Neuronal stem cell (in vitro differentiated cells): ENCODE data around the gene STEEP1.
A peak's percentile ranks its signal among the peaks of the same experiment; 100 is the strongest.
"Not testable (repeated sequence)": the region's sequence is repeated elsewhere in the genome, so short reads cannot be mapped to it uniquely, and the experiment has no call there.

Experiments used
- DNase-seq: peaks from one replicate; pipeline ENCODE4 v3.0.0-alpha.2; 2013; ENCODE audit warnings: low spot score
- H2AFZ ChIP-seq: one replicate; pipeline ENCODE4 v1.6.1; 2013; ENCODE audit warnings: mild to moderate bottlenecking, low read length, inconsistent platforms
- H2AK5ac ChIP-seq: 2 replicates; pipeline ENCODE4 v1.6.1; 2013; ENCODE audit warnings: low read depth, mild to moderate bottlenecking, inconsistent platforms, low read length, moderate library complexity, mixed read lengths
- H2BK120ac ChIP-seq: 2 replicates; pipeline ENCODE4 v1.6.1; 2013; ENCODE audit warnings: low read depth, mild to moderate bottlenecking, inconsistent platforms, low read length, moderate library complexity, mixed read lengths
- H2BK12ac ChIP-seq: one replicate; pipeline ENCODE4 v1.6.1; 2013; ENCODE audit warnings: low read length, inconsistent platforms
- H2BK15ac ChIP-seq: 2 replicates; pipeline ENCODE4 v1.6.1; 2013; ENCODE audit warnings: mild to moderate bottlenecking, low read length, inconsistent platforms, mixed read lengths
- H2BK5ac ChIP-seq: one replicate; pipeline ENCODE4 v1.6.1; 2013; ENCODE audit warnings: inconsistent platforms, mild to moderate bottlenecking, low read length, moderate library complexity
- H3K14ac ChIP-seq: one replicate; pipeline ENCODE4 v1.6.1; 2013; ENCODE audit warnings: low read length, inconsistent platforms
- H3K18ac ChIP-seq: 2 replicates; pipeline ENCODE4 v1.6.1; 2013; ENCODE audit warnings: low read length, inconsistent platforms
- H3K23ac ChIP-seq: 2 replicates; pipeline ENCODE4 v1.6.1; 2013; ENCODE audit warnings: low read depth, mild to moderate bottlenecking, mixed read lengths, low read length, inconsistent platforms; ENCODE audit not compliant: poor library complexity
- H3K27ac ChIP-seq: replicated peaks from 3 replicates; pipeline ENCODE4 v1.5.1; 2013; ENCODE audit warnings: low read length, inconsistent platforms
- H3K27me3 ChIP-seq, 3 experiments: 2 replicates each; pipeline ENCODE4 v1.6.1; 2013; ENCODE audit warnings: low read length in 3 of 3, mild to moderate bottlenecking in 2 of 3, inconsistent platforms in 1 of 3, low read depth in 1 of 3, mixed read lengths in 1 of 3, moderate library complexity in 1 of 3; ENCODE audit not compliant: control insufficient read depth in 3 of 3, insufficient read depth in 3 of 3
- H3K36me3 ChIP-seq, 2 donors: replicated peaks in 1 of 2; 2 replicates each; pipeline ENCODE4 v1.6.1; 2013; ENCODE audit warnings: low read length in 2 of 2; ENCODE audit not compliant: control insufficient read depth in 2 of 2, insufficient read depth in 2 of 2
- H3K4ac ChIP-seq: 2 replicates; pipeline ENCODE4 v1.6.1; 2013; ENCODE audit warnings: inconsistent platforms, mild to moderate bottlenecking, low read length, moderate library complexity
- H3K4me1 ChIP-seq, 2 donors: 1 replicate in 1 of 2; 2 replicates in 1 of 2; pipeline ENCODE4 v1.6.1; 2013; ENCODE audit warnings: low read length in 2 of 2, low read depth in 1 of 2; ENCODE audit not compliant: control insufficient read depth in 2 of 2, insufficient read depth in 1 of 2
- H3K4me2 ChIP-seq: one replicate; pipeline ENCODE4 v1.6.1; 2013; ENCODE audit warnings: mild to moderate bottlenecking, low read length, inconsistent platforms; ENCODE audit not compliant: insufficient read depth, poor library complexity, severe bottlenecking
- H3K4me3 ChIP-seq, 2 donors: 2 replicates each; pipeline ENCODE4 v1.5.1; 2013; ENCODE audit warnings: low read length in 2 of 2, mild to moderate bottlenecking in 2 of 2, inconsistent platforms in 1 of 2, moderate library complexity in 1 of 2
- H3K79me1 ChIP-seq: one replicate; pipeline ENCODE4 v1.6.1; 2013; ENCODE audit warnings: low read depth, mild to moderate bottlenecking, inconsistent platforms, low read length, moderate library complexity
- H3K9ac ChIP-seq: one replicate; pipeline ENCODE4 v1.6.1; 2013; ENCODE audit warnings: mild to moderate bottlenecking, low read depth, low read length, inconsistent platforms; ENCODE audit not compliant: poor library complexity
- H3K9me3 ChIP-seq, 2 donors: replicated peaks in 1 of 2; 2 replicates each; pipeline versions ENCODE3 to v1.6.1; 2013; ENCODE audit warnings: low read length in 2 of 2, mild to moderate bottlenecking in 2 of 2, inconsistent platforms in 1 of 2, low read depth in 1 of 2, mixed read lengths in 1 of 2, moderate library complexity in 1 of 2; ENCODE audit not compliant: control insufficient read depth in 2 of 2, insufficient read depth in 1 of 2
- H4K8ac ChIP-seq: one replicate; pipeline ENCODE4 v1.6.1; 2013; ENCODE audit warnings: low read depth, mild to moderate bottlenecking, inconsistent platforms, low read length, moderate library complexity
- H4K91ac ChIP-seq: one replicate; pipeline ENCODE4 v1.6.1; 2013; ENCODE audit warnings: low read length, low read depth, mild to moderate bottlenecking, inconsistent platforms; ENCODE audit not compliant: poor library complexity
- WGBS, 2 donors: extraction: QIAGEN DNeasy Blood & Tissue Kit; methylation state at CpG; one replicate each; pipeline ENCODE4 v1.1.7; 2013; ENCODE audit warnings: missing lambda C conversion rate in 2 of 2, mixed read lengths in 1 of 2; ENCODE audit not compliant: insufficient read length in 2 of 2, insufficient replicate concordance in 1 of 2; ENCODE audit errors: extremely low coverage in 2 of 2; 5-methylcytosine and 5-hydroxymethylcytosine counted together

STEEP1 gene

DNA sequence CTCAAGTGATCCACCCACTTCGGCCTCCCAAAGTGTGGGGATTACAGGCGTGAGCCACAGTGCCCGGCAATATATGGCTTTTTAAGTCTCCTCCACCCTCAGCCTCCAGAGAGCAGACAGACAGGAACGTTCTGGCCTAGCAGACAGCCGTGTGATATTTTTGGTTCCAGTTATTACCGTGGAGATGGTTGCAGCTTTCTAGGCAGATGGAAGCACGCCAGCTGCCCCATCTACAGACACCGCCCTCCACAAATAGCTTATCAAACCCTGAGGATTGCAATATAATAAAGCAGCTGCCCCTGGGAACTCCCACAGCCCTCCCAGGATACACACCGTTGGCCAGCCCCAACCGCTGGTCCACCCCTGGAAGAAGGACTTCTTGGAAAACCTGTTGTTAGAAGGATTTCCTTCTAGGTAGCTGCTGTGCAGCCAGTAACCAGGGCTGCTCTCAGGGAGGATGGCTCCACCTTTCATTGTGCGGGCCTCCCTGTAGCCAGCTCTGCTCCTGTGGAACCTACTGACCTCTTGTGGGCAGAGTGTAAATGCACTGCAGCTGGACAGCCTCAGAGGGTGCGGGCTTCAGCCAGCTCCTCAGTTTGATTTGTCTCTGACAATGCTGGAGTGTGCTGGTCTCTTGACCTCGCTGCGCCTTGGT lies 52.9 kb downstream of the STEEP1 start:
- no peak overlapping the region for H3K18ac ChIP-seq
- no peak overlapping the region for H2BK15ac ChIP-seq
- H2AK5ac ChIP-seq, result no peak overlapping the region
- no peak overlapping the region for H3K4me3 ChIP-seq
- no peak overlapping the region for H4K91ac ChIP-seq
- no peaks in the 10 kb centered on the region for H3K36me3 ChIP-seq
- no CpG with 5 or more reads among the region's 14 CpGs for WGBS, 2 donors
- no peaks in the 10 kb centered on the region for H3K9me3 ChIP-seq
- H2BK5ac ChIP-seq, result no peak overlapping the region
- peak; percentile 27 for DNase-seq
- H3K23ac ChIP-seq, result no peak overlapping the region
- H3K4me2 ChIP-seq, result no peak overlapping the region
- H3K79me1 ChIP-seq, result no peaks in the 10 kb centered on the region
- no peak overlapping the region for H3K4ac ChIP-seq
- no peaks in the 10 kb centered on the region for H3K27me3 ChIP-seq
- H3K4me1 ChIP-seq, result no peaks in the 10 kb centered on the region
- H3K9ac ChIP-seq, result no peak overlapping the region
- peak overlapping the region; percentile 81 for H2AFZ ChIP-seq
- H3K14ac ChIP-seq, result no peak overlapping the region
- H3K27ac ChIP-seq, result no peak overlapping the region
- no peak overlapping the region for H2BK12ac ChIP-seq
- H2BK120ac ChIP-seq, result no peak overlapping the region
- no peak overlapping the region for H4K8ac ChIP-seq

- no peak overlapping the region for H3K4me2 ChIP-seq
- no peak overlapping the region for H4K91ac ChIP-seq
- H3K23ac ChIP-seq, result no peak overlapping the region
- no peak overlapping the region for H2AK5ac ChIP-seq
- no peaks in the 10 kb centered on the region for H3K27me3 ChIP-seq
- H3K4me1 ChIP-seq, result no peaks in the 10 kb centered on the region
- H3K79me1 ChIP-seq, result no peaks in the 10 kb centered on the region
- no peak overlapping the region for H2BK15ac ChIP-seq
- no peak overlapping the region for H2BK5ac ChIP-seq
- no peak for DNase-seq
- H3K4ac ChIP-seq, result no peak overlapping the region
- no peak overlapping the region for H3K18ac ChIP-seq
- H3K9me3 ChIP-seq, result no peaks in the 10 kb centered on the region
- H3K9ac ChIP-seq, result no peak overlapping the region
- H3K27ac ChIP-seq, result no peak overlapping the region
- no peaks in the 10 kb centered on the region for H3K36me3 ChIP-seq
- no peak overlapping the region for H2BK12ac ChIP-seq
- H4K8ac ChIP-seq, result no peak overlapping the region
- no CpG with 5 or more reads among the region's 6 CpGs for WGBS, 2 donors
- no peak overlapping the region for H3K4me3 ChIP-seq
- H2BK120ac ChIP-seq, result no peak overlapping the region
- no peak overlapping the region for H3K14ac ChIP-seq
- no peak overlapping the region for H2AFZ ChIP-seq
These were observed 58.0 kb downstream of the STEEP1 start for GRCh38 chrX:119507206-119507605.

GRCh38 chrX:119505945-119506344 lies 59.3 kb downstream of the STEEP1 start:
- Histone ChIP-seq H4K8ac (no peak overlapping the region), H3K4me1 (no peaks in the 10 kb centered on the region), H3K4me2 (no peak overlapping the region), H2BK15ac (no peak overlapping the region), H3K23ac (no peak overlapping the region), H2BK120ac (no peak overlapping the region), H3K4me3 (no peak overlapping the region), H3K4ac (no peak overlapping the region), H3K27ac (no peak overlapping the region), H3K36me3 (no peaks in the 10 kb centered on the region), H3K9ac (no peak overlapping the region), H3K14ac (no peak overlapping the region), H3K18ac (no peak overlapping the region), H2BK5ac (no peak overlapping the region), H4K91ac (no peak overlapping the region), H3K79me1 (no peaks in the 10 kb centered on the region), H3K9me3 (no peaks in the 10 kb centered on the region), H2AFZ (no peak overlapping the region), H2AK5ac (no peak overlapping the region), H3K27me3 (no peaks in the 10 kb centered on the region), H2BK12ac (no peak overlapping the region)
- no CpG with 5 or more reads among the region's 4 CpGs for WGBS, 2 donors
- no peak for DNase-seq

- not testable (repeated sequence) for H3K27me3 ChIP-seq, H3K36me3 ChIP-seq
- no CpG with 5 or more reads among the region's 10 CpGs for WGBS, 2 donors
These were observed 60.1 kb downstream of the STEEP1 start for GRCh38 chrX:119505145-119505544.

More at GRCh38 chrX:119505145-119505544, 60.1 kb downstream of the STEEP1 start:
- not testable (repeated sequence) for H2BK12ac ChIP-seq, H4K8ac ChIP-seq, H3K4me2 ChIP-seq, H3K23ac ChIP-seq, H2BK15ac ChIP-seq, H3K18ac ChIP-seq, H3K79me1 ChIP-seq, H3K4ac ChIP-seq, H3K14ac ChIP-seq, H3K4me3 ChIP-seq, H3K9ac ChIP-seq, H2BK5ac ChIP-seq, H4K91ac ChIP-seq, H3K9me3 ChIP-seq, H2AFZ ChIP-seq, H3K27ac ChIP-seq, DNase-seq, H3K4me1 ChIP-seq, H2AK5ac ChIP-seq, H2BK120ac ChIP-seq
